Activated naive CD4-positive, alpha-beta T cell treated with anti-CD3 and anti-CD28 coated beads, Interleukin-2, amount 50 U/mL, for 72 hours (primary cell): ENCODE measurements around the gene UBE2D1. TPM values are rescaled to one million over a fixed set of nuclear protein-coding genes. Genes with fewer than 3 reads are reported as not detected.

Experiments used
- ATAC-seq, 2 donors: fragments of 150-1000 bp; cut with Tn5 transposase; 2 replicates each; pipeline ENCODE4 v1.10.0; 2021; ENCODE audit warnings: mild to moderate bottlenecking in 2 of 2, moderate library complexity in 2 of 2
- DNase-seq, 2 donors: peaks; one replicate each; pipeline ENCODE4 v3.0.0; 2021 to 2022; ENCODE audit warnings: low spot score in 2 of 2
- H3K27ac Mint-ChIP-seq, 2 donors: one replicate each; pipeline ENCODE4 v1.8.0; 2022; ENCODE audit warnings: mild to moderate bottlenecking in 2 of 2, mixed read lengths in 2 of 2
- H3K36me3 Mint-ChIP-seq, 2 donors: one replicate each; pipeline ENCODE4 v1.8.0; 2022; ENCODE audit warnings: mixed read lengths in 2 of 2
- H3K9me3 Mint-ChIP-seq, 2 donors: one replicate each; pipeline ENCODE4 v1.8.0; 2022; ENCODE audit warnings: mixed read lengths in 2 of 2
- total RNA-seq, 2 donors: library from RNA; stranded (reverse); gene quantifications; one replicate each; pipeline ENCODE4 v1.2.3, GENCODE V29; 2022

The UBE2D1 gene
- total RNA-seq, 2 donors from 2014 or later, result 7.6 to 9.7 TPM

DNA sequence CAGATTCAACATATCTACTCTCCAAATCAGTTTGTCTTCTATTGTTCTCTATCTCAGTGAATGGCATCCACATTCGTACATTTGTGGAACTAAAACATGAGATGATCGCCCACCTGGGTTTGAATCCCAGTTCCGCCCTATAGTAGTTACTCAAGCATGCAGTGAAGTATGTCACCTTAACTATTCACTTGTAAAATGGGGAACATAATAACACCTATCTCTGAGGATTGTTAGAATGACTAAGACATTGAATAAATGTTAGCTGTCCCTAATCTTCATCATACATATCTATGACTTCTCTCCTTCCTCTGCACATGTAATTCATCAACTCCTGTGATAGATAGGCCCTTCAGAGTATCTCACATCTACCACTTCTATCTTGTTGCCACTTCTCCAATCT lies 24.7 kb downstream of the UBE2D1 start:
- Mint-ChIP-seq H3K27ac (no peak overlapping the region), H3K9me3 (no peaks in the 10 kb centered on the region)
- ATAC-seq, result no peak

DNA sequence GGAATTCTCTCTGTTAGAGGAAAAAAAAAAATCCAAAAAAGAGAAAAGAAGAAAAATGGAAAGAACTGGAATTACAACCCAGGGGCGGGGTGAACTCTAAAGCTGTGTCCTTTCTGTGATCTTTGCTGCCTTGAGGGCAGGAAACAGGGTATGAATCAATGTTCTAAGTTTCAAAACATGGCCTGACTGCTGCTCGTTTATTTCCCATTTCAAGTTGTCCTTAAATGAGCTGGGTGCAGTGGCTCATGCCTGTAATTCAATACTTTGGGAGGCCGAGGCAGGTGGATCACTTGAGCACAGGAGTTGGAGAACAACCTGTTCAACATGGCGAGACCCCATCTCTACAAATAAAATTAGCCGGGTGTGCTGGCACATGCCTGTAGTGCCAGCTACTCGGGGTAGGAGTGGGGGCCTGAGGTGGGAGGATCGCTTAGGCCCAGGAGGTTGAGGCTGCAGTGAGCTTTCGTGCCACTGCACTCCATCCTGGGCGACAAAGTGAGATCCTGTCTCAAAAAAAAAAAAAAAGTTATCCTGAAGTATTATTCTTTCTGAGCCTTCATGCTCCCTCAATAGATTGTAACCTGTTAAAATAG lies 25.7 kb downstream of the UBE2D1 start:
- no peaks in the 10 kb centered on the region for H3K36me3 Mint-ChIP-seq
- no peaks in the 10 kb centered on the region for H3K9me3 Mint-ChIP-seq
- H3K27ac Mint-ChIP-seq, result peak overlapping the region; percentile 7 to 56
- ATAC-seq (peak in 1 of 2 donors; percentile 39), DNase-seq (no peak)

More for the DNA sequence above, 24.7 kb downstream of the UBE2D1 start:
- no peaks in the 10 kb centered on the region for H3K36me3 Mint-ChIP-seq
- no peak for DNase-seq

DNA sequence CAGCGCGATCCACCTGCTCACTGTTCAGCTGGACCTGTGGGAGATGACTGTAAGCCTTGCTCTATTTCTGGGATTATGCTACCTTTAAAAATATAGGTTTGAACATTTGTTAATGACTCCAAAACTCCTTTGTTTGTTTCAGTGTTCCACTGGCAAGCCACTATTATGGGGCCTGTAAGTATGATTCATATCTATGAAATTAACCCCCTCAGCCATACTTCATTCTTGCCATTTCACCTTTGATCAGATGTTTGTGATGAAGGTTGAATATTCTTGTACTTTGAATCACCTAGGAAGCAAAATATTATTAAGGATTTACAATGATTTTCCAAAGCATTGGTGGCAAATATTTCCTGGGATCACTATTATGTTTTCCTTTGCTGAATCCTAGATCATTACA lies 26.5 kb downstream of the UBE2D1 start:
- H3K36me3 Mint-ChIP-seq, result no peaks in the 10 kb centered on the region
- no peak for DNase-seq
- no peaks in the 10 kb centered on the region for H3K9me3 Mint-ChIP-seq
- H3K27ac Mint-ChIP-seq, result peak overlapping the region in 1 of 2 donors; percentile 39
- no peak for ATAC-seq

DNA sequence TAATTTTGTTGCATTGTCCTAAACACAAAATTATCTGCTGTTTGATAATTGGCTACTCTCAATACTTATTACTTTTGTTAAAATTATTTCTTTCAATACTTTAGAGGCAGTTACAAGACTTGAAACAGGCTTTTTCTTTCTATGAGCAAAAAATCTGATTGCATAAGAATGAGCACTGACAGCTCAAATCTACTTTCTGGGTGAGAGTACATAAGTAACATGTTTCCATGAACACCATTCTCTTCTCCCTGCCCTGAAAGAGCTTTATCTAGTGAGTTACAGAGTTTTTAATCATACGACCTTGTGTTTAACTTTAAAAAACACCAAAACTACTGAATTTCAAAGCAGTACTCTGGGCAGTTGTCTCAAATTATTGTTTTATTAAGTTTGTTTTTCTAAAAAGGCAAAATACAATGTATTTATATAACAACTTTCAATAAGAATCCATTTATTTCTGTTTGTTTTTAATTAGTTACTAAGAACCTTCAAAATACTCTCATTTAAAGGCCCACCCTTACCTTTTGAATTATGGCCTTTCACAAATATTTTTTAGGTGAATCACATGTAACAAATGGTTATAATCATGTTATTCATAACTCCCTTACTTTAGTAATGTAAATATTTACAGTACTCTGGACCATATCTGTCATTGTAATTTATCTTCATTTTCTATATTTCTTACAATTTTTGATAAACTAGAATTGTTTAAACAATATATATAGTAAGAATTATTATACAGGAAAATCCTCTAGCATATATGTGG lies 27.4 kb downstream of the UBE2D1 start:
- Mint-ChIP-seq H3K9me3 (no peaks in the 10 kb centered on the region), H3K27ac (no peak overlapping the region)
- no peak for DNase-seq

DNA sequence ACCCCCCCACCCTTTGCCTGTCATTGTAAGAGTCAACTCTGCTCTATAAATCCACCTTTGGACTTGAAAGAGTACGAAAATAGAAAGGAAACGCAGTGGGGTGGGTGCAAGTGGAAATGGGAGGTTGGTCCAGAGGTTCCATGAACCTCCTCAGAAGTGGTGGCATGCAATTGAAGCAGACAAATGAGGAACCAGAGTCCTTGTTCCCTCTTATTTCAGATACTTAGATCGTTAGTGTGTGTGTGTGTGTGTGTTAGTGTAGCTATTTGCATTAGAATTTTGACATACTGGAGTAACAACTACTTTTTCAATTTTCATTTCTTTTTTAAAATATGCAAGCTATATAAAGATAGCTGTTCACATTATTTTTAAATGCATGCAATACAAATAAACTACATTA lies 32.3 kb downstream of the UBE2D1 start:
- no peak for DNase-seq
- ATAC-seq, result no peak
- Mint-ChIP-seq H3K27ac (no peak overlapping the region), H3K9me3 (no peaks in the 10 kb centered on the region), H3K36me3 (no peaks in the 10 kb centered on the region)

More for the DNA sequence above, 27.4 kb downstream of the UBE2D1 start:
- no peaks in the 10 kb centered on the region for H3K36me3 Mint-ChIP-seq
- no peak for ATAC-seq

DNA sequence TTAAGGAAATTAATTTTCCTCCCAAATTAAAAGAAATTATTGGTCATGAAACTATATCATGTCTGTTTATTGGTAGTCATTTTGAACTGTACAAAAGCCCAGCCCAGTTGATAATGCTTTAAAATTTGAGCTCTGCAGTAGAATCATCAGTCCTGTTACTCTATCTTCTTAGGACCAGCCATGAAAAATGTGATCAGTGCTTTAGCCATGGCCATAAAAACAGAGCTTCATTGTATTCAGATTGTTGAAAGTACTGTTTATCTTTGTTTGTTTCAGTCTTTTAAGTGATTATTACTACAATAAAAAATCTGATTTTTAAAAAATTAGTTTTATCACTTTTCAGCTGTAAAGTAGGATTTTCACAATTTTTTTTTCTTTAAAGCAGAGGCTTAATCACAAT lies 36.7 kb downstream of the UBE2D1 start:
- no peak for DNase-seq
- H3K9me3 Mint-ChIP-seq, result no peaks in the 10 kb centered on the region
- H3K36me3 Mint-ChIP-seq, result no peaks in the 10 kb centered on the region
- H3K27ac Mint-ChIP-seq, result no peak overlapping the region
- ATAC-seq, result no peak

DNA sequence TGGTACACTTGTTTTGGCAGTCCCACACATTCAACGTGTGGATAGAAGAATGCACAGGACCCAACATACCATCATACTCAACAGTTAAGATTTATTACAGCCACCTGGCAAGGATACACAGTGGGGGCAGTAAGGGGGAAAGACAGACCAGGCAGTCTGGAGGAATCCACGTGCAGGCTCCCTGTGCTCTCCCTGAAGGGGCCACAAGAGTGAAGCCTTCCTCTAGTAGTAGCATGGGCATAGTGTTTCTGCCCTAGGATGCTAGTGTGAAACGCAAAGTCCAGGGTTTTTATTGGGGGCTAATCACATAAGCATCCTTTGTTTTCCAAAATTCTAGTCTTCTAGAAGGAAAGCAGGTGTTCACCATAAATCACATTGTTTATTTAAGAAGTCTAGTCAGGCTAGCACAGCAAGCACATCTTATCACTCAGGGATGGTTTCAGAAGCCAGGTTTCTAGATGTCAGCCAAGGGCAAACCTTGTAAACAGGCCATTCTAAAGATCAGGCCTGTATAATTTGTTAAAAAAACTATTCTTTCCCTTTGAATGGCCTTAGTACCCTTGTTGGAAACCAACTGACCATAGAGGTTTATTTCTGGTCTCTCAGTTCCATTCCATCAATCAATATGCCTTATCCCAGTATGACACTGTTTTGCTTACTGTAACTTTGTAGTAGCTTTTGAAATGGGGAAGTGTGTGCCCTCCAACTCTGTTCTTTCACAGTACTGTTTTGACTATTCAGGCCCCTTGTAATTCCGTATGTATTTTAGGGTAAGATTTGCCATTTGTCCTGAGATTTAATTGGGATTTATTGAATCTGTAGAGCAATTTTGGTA lies 38.0 kb downstream of the UBE2D1 start:
- no peak overlapping the region for H3K27ac Mint-ChIP-seq
- DNase-seq, result no peak
- H3K9me3 Mint-ChIP-seq, result no peaks in the 10 kb centered on the region
- ATAC-seq, result no peak
- no peaks in the 10 kb centered on the region for H3K36me3 Mint-ChIP-seq

DNA sequence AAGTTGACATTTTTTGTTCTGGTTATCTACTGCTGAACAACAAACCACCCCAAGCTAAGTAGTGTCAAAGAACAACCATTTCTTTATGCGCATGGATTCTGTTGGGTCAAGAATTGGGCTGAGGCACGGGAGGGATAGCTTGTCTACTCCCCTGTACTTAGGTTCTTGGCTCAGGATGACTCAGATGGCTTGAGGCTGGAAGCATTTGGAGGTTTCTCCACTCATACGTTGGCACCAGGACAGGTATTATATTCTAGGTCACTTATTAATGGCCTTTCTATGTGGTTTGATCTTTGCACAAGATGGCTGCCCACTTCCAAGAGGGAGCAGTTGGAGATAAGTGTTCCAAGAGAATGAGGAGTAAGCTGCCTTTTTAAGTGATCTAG lies 38.6 kb downstream of the UBE2D1 start:
- H3K36me3 Mint-ChIP-seq, result no peaks in the 10 kb centered on the region
- H3K9me3 Mint-ChIP-seq, result no peaks in the 10 kb centered on the region
- ATAC-seq, result no peak

DNA sequence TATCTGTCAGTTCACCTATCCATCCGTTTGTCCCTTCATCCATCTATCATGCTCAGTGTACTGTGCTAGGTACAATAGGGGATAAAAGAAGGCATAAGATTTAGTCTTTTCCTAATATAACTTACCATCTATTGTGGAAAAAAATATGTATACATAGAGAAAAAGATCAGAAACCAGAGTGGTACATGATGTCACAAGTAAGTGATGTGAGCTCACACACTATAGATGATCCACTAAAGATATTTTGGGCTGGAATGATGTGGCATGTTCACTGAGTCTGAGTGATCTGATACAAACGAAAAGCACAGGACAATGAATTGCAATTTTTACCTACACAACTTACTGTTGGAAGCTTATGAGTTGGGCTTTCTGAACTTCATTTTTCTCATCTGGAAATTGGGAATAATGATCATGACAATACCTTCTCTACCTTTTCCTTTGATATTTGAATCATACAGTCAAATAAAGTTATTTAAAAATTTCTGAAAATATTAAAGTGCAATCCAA lies 47.7 kb downstream of the UBE2D1 start:
- peaks cover 12 to 19% of the 10 kb centered on the region in 2 donors for H3K36me3 Mint-ChIP-seq
- no peak for DNase-seq
- ATAC-seq, result no peak
- H3K9me3 Mint-ChIP-seq, result no peaks in the 10 kb centered on the region
- H3K27ac Mint-ChIP-seq, result no peak overlapping the region

More for the DNA sequence above, 38.6 kb downstream of the UBE2D1 start:
- H3K27ac Mint-ChIP-seq, result no peak overlapping the region
- no peak for DNase-seq

DNA sequence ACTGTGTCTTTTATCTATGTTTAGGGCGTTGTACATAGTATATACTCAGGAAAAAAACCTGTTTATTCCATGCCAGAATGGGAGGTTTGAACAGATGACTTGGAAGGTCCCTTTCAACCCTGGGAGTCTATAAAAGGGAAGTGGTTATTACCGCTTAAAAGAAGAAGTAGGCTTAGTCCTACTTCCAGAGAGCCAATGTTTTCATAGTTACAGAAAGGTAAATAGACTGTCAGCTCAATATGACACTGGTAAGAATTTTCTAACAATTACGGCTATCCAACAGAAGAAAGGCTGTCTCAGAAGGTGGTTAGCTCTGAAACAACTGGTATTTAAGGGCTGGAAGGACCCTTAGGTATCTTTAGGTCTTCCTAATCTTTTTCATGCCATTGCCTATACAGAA lies 49.3 kb downstream of the UBE2D1 start:
- DNase-seq, result no peak
- peak; percentile 23 to 37 for ATAC-seq
- Mint-ChIP-seq H3K36me3 (peaks cover 12 to 19% of the 10 kb centered on the region in 2 donors), H3K27ac (peak overlapping the region; percentile 52 to 94), H3K9me3 (no peaks in the 10 kb centered on the region)

DNA sequence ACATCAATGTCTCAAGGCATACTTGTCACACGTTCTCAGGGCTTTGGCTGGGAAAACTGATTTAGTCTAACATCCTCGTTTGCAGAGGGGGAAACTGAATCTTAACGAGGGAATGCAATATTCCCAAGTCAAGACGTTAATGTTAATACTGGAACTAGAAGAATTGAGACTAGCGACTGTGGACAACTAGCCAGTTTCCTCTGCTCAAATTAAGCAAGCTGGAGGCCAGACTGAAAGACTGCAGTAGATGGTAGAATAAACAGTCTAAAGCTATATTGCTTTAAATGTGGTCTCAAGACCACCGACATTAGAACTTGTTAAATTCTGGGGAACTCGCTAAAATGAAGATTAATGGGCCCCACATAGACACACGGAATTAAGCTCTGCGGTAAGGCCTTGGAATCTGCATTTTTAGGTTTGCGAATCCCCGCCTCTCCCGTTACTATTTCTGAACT lies 49.8 kb downstream of the UBE2D1 start:
- Mint-ChIP-seq H3K9me3 (no peaks in the 10 kb centered on the region), H3K27ac (peak overlapping the region; percentile 94 to 98), H3K36me3 (peaks cover 12 to 22% of the 10 kb centered on the region in 2 donors)
- no peak for ATAC-seq
- DNase-seq, result no peak

DNA sequence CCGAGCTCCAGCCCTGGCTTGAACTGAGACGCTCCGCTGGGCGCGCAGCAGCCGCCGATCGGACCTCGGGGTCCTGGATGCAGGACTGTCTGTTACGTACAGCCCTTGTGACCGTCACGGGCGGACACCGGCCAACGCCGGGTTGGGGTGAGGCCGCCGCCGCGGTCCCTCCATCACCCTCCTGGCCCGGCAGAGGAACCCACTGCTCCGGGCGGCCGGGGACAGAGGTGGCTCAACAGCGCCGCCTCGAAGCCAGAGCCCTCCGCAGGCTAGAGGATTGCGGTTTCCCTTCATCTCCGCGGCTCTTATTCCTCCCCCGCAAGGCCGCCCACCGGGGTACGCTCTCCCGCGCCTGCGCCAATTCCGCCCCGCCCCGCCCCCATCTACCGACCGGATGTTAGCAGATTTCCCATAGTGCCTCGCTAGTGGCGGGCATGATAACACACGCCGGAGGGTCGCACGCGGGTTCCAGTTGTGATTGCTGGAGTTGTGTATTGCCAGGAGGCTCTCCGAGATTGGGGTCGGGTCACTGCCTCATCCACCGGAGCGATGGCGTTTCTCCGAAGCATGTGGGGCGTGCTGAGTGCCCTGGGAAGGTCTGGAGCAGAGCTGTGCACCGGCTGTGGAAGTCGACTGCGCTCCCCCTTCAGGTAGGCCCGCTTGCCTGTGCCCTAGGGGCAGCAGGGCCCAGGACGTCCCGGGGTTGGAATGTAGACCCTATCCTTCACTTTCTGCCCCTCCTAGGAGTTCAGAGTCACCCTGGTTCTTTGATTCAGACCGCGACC lies 50.4 kb downstream of the UBE2D1 start, which contains the start of gene TFAM:
Gene TFAM, plus strand, starts transcription at position 412 of the 785 bp plus-strand sequence. Its CDS starts 138 bp downstream, at position 550.
- no peaks in the 10 kb centered on the region for H3K9me3 Mint-ChIP-seq
- peak; percentile 93 to 96 for DNase-seq
- H3K36me3 Mint-ChIP-seq, result peaks cover 12 to 24% of the 10 kb centered on the region in 2 donors
- peak; percentile 91 to 95 for ATAC-seq
- H3K27ac Mint-ChIP-seq, result peak within 1 kb of the TSS; percentile 94 to 98

DNA sequence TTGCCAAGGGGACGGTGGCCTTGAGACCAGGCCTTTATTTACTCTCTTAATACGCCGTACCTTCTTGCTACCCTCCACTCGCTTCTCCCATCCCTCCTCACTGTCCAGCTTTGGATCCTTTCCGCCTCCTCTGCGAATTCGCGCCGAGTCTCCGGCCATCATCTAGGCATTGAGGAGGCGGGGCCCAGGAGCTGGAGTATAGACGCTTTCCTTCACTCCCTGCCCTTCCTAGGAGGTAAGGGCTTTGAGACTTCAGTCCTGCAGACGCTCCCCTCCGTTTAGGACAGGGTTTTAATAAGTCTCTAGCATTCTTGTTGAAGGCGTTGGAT lies 50.9 kb downstream of the UBE2D1 start:
- no peaks in the 10 kb centered on the region for H3K9me3 Mint-ChIP-seq
- peak overlapping the region; percentile 94 to 98 for H3K27ac Mint-ChIP-seq
- DNase-seq (peak; percentile 20 to 59), ATAC-seq (peak; percentile 1 to 28)
- peaks cover 12 to 24% of the 10 kb centered on the region in 2 donors for H3K36me3 Mint-ChIP-seq

DNA sequence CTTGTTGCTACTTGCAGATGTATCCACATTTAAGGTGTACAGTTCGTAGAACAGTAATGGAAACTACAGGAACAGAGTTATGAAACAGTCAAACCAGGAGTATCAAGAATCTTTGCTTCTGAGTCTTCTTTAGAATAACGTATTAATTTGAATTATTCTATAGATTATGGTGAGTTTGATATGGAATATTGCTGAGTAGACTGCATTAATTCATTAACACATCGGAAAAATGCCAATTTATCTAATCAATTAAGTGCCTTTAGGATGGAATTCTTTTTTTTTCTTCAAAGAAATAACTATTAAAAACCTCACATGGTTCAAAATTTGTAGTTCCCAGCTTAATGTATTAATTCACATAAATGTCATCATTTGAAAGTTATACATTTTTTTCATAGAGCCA lies 54.2 kb downstream of the UBE2D1 start:
- ATAC-seq (no peak), DNase-seq (no peak)
- Mint-ChIP-seq H3K9me3 (no peaks in the 10 kb centered on the region), H3K27ac (peak overlapping the region in 1 of 2 donors; percentile 39), H3K36me3 (peaks cover 25 to 32% of the 10 kb centered on the region in 2 donors)

DNA sequence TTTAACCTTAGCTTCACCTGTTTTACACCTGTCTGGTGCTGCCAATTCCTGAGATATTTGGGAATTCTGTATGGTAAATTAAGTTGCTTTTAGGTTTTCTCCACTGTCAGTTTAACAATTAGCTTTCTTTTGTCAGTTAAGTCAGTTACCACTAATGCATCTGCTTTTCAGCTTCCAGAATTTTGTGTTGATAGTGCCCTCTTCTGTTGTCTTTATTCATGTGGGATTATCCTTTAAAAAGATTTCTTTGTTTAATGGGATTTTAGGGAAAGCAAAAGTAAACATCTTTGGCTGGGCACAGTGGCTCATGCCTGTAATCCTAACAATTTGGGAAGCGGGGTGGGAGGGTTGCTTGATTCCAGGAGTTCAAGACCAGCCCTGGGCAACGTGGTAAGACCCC lies 58.5 kb downstream of the UBE2D1 start:
- ATAC-seq (no peak), DNase-seq (no peak)
- no peak overlapping the region for H3K27ac Mint-ChIP-seq
- no peaks in the 10 kb centered on the region for H3K9me3 Mint-ChIP-seq
- H3K36me3 Mint-ChIP-seq, result peaks cover 13 to 28% of the 10 kb centered on the region in 2 donors

DNA sequence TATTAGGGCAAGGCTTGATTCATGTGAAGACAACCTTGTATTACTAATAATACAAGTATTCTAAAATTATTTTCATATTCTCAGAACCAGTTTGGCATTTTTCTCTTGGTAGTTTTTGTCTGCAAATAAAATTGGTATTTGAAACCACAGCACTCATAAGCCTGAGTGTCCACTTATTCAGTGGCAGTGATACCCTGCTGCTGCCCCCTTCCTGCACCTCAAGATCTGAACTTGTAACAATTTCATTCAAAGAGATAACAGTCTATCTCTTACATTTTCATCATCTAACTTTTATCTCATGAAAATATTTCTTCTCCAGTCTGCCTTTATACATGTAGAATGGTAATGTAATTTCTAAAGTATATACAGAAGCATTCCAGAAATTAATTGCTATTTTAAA lies 59.7 kb downstream of the UBE2D1 start:
- H3K27ac Mint-ChIP-seq, result no peak overlapping the region

More for the DNA sequence above, 59.7 kb downstream of the UBE2D1 start:
- no peak for ATAC-seq
- no peaks in the 10 kb centered on the region for H3K9me3 Mint-ChIP-seq
- DNase-seq, result no peak
- peaks cover 11 to 28% of the 10 kb centered on the region in 2 donors for H3K36me3 Mint-ChIP-seq
